ENCODE results near the gene KCNB1.

- no peak for TF ChIP-seq CTCF (IDR thresholded peaks at IDR 0.05)
- TF ChIP-seq POLR2A (IDR thresholded peaks at IDR 0.05), result no peak
Measured at GRCh38 chr20:49446080-49446479, 36.4 kb downstream of the KCNB1 start.

Measured in heart left ventricle (tissue), 13 donors.